Measurements from ENCODE around the gene NXPH1. TPM values are rescaled to one million over a fixed set of nuclear protein-coding genes. Genes with fewer than 3 reads are reported as not detected.

Gene NXPH1
- total and polyA plus RNA-seq, 9 of the 15 experiments (the other 6 are each of a cell fraction or from before 2014, with no cell fraction given), result 0.16 TPM; not detected in 8

- no peak for TF ChIP-seq HOMEZ (CRISPR knock-in tag; IDR thresholded peaks at IDR 0.05)
- no peak for TF ChIP-seq ASH1L (IDR thresholded peaks at IDR 0.05; ENCODE audit: borderline replicate concordance, low read depth, partially characterized antibody)
- no peak for TF ChIP-seq CTBP1 (IDR thresholded peaks at IDR 0.05; ENCODE audit: borderline replicate concordance)
- TF ChIP-seq GTF3C2 (IDR thresholded peaks at IDR 0.05; ENCODE audit: borderline replicate concordance, extremely low read depth, insufficient read length), result no peak
- TF ChIP-seq TEAD4 (IDR thresholded peaks at IDR 0.05; ENCODE audit: low read length), result no peak
- TF ChIP-seq TEAD4 (CRISPR knock-in tag; IDR thresholded peaks at IDR 0.05; ENCODE audit: borderline replicate concordance), result no peak
- TF ChIP-seq ARID4B (CRISPR knock-in tag; IDR thresholded peaks at IDR 0.05), result no peak
- no peak for TF ChIP-seq SLC30A9 (CRISPR knock-in tag; IDR thresholded peaks at IDR 0.05)
- no peak for TF ChIP-seq MTF1 (CRISPR knock-in tag; IDR thresholded peaks at IDR 0.05; ENCODE audit: borderline replicate concordance)
- no peak for TF ChIP-seq ZBTB34 (CRISPR knock-in tag; IDR thresholded peaks at IDR 0.05)
- TF ChIP-seq PPARD (CRISPR knock-in tag; IDR thresholded peaks at IDR 0.05), result no peak
- TF ChIP-seq CBX5 (IDR thresholded peaks at IDR 0.05; ENCODE audit: borderline replicate concordance, low read depth), result no peak
- no peak for TF ChIP-seq ZBTB1 (CRISPR knock-in tag; IDR thresholded peaks at IDR 0.05; ENCODE audit: borderline replicate concordance, low read depth)
- no peak for TF ChIP-seq ZMIZ1 (IDR thresholded peaks at IDR 0.05; ENCODE audit: low read depth in 2 of 2, low read length in 2 of 2)
Measured at GRCh38 chr7:8710124-8710523, 276.7 kb downstream of the NXPH1 start (continued).
